CD14-positive monocyte (primary cell): ENCODE measurements around the gene GPR139. TPM values are rescaled to one million over a fixed set of nuclear protein-coding genes. Genes with fewer than 3 reads are reported as not detected.

Source experiments
- DNase-seq, 3 donors: peaks; one replicate each; pipeline ENCODE4 v3.0.0-alpha.2; 2011 to 2022
- H2AFZ ChIP-seq: 2 replicates; pipeline ENCODE4 v1.6.0; 2012; ENCODE audit warnings: mild to moderate bottlenecking, low read depth, low read length, inconsistent platforms; ENCODE audit not compliant: insufficient read depth, poor library complexity, severe bottlenecking
- H3K27ac ChIP-seq, 2 donors: 1 replicate in 1 of 2; 2 replicates in 1 of 2; pipeline ENCODE4 v1.5.1; 2012 to 2013; ENCODE audit warnings: low read length in 2 of 2, control low read depth in 1 of 2, inconsistent platforms in 1 of 2, low read depth in 1 of 2, mild to moderate bottlenecking in 1 of 2
- H3K27me3 ChIP-seq, 2 donors: one replicate each; pipeline versions ENCODE4 v1.6.0 to v1.6.1; 2011 to 2013; ENCODE audit warnings: low read length in 2 of 2; ENCODE audit not compliant: control insufficient read depth in 2 of 2, insufficient read depth in 2 of 2
- H3K36me3 ChIP-seq, 2 donors: replicated peaks in 1 of 2; 1 replicate in 1 of 2; 2 replicates in 1 of 2; pipeline versions ENCODE4 v1.5.1 to v1.6.1; 2012 to 2013; ENCODE audit warnings: low read length in 2 of 2, control low read depth in 1 of 2, inconsistent platforms in 1 of 2, mild to moderate bottlenecking in 1 of 2; ENCODE audit not compliant: insufficient read depth in 2 of 2, control insufficient read depth in 1 of 2
- H3K4me1 ChIP-seq, 2 donors: 1 replicate in 1 of 2; 2 replicates in 1 of 2; pipeline versions ENCODE4 v1.5.1 to v1.6.1; 2012 to 2013; ENCODE audit warnings: low read length in 2 of 2, control low read depth in 1 of 2, inconsistent platforms in 1 of 2, mild to moderate bottlenecking in 1 of 2, moderate library complexity in 1 of 2; ENCODE audit not compliant: insufficient read depth in 2 of 2, control insufficient read depth in 1 of 2
- H3K4me2 ChIP-seq: replicated peaks from 2 replicates; pipeline ENCODE3; 2012; ENCODE audit warnings: low read length, moderate library complexity, mild to moderate bottlenecking; ENCODE audit not compliant: poor library complexity, severe bottlenecking; ENCODE audit errors: extremely low read depth
- H3K4me3 ChIP-seq, 3 experiments: fragments of 200-600 bp in 1 of 3; sonication (generic) in 1 of 3; replicated peaks in 1 of 3; 1 replicate in 2 of 3; 2 replicates in 1 of 3; pipeline ENCODE4 v1.5.1; 2011 to 2013; ENCODE audit warnings: low read length in 3 of 3, mild to moderate bottlenecking in 3 of 3, control low read depth in 2 of 3, low read depth in 2 of 3, inconsistent platforms in 1 of 3, moderate library complexity in 1 of 3
- H3K79me2 ChIP-seq: 2 replicates; pipeline ENCODE4 v1.6.0; 2012; ENCODE audit warnings: mild to moderate bottlenecking, control low read depth, inconsistent platforms, low read length, moderate library complexity; ENCODE audit not compliant: insufficient read depth
- H3K9ac ChIP-seq: 2 replicates; pipeline ENCODE4 v1.6.0; 2017; ENCODE audit warnings: low read length, mild to moderate bottlenecking; ENCODE audit not compliant: insufficient read depth, poor library complexity, severe bottlenecking
- H3K9me3 ChIP-seq, 2 donors: replicated peaks in 1 of 2; 1 replicate in 1 of 2; 2 replicates in 1 of 2; pipeline versions ENCODE4 v1.5.1 to v1.6.1; 2012 to 2013; ENCODE audit warnings: low read length in 2 of 2, control low read depth in 1 of 2; ENCODE audit not compliant: control insufficient read depth in 1 of 2, insufficient read depth in 1 of 2
- H4K20me1 ChIP-seq: 2 replicates; pipeline ENCODE4 v1.6.0; 2012; ENCODE audit warnings: mild to moderate bottlenecking, low read length, control low read depth, moderate library complexity; ENCODE audit not compliant: insufficient read depth
- H3K27ac Mint-ChIP-seq, 7 donors: one replicate each; pipeline ENCODE4 v1.8.0; 2020; ENCODE audit warnings: mild to moderate bottlenecking in 7 of 7, mixed read lengths in 7 of 7, moderate library complexity in 6 of 7, inconsistent platforms in 2 of 7
- H3K27me3 Mint-ChIP-seq, 3 donors: one replicate each; pipeline ENCODE4 v1.8.0; 2021 to 2022; ENCODE audit warnings: low read depth in 3 of 3, mild to moderate bottlenecking in 3 of 3, mixed read lengths in 3 of 3, moderate library complexity in 3 of 3, inconsistent platforms in 1 of 3
- H3K36me3 Mint-ChIP-seq, 2 donors: one replicate each; pipeline ENCODE4 v1.8.0; 2020; ENCODE audit warnings: mixed read lengths in 2 of 2, inconsistent platforms in 1 of 2, mild to moderate bottlenecking in 1 of 2
- H3K4me1 Mint-ChIP-seq: one replicate; pipeline ENCODE4 v1.8.0; 2020; ENCODE audit warnings: mild to moderate bottlenecking, mixed read lengths
- H3K4me3 Mint-ChIP-seq, 2 donors: one replicate each; pipeline ENCODE4 v1.8.0; 2020; ENCODE audit warnings: mild to moderate bottlenecking in 2 of 2, mixed read lengths in 2 of 2, moderate library complexity in 1 of 2
- H3K9me3 Mint-ChIP-seq, 7 donors: one replicate each; pipeline ENCODE4 v1.8.0; 2020 to 2022; ENCODE audit warnings: mixed read lengths in 7 of 7, mild to moderate bottlenecking in 6 of 7, moderate library complexity in 6 of 7, inconsistent platforms in 2 of 7
- CTCF ChIP-seq: fragments of 200-600 bp; IDR thresholded peaks from one replicate; pipeline ENCODE4 v1.8.0; 2022; ENCODE audit warnings: antibody characterized with exemption, mild to moderate bottlenecking
- WGBS: methylation state at CpG from one replicate; pipeline ENCODE4 v1.1.5; 2013; ENCODE audit warnings: missing lambda C conversion rate; ENCODE audit not compliant: insufficient coverage; 5-methylcytosine and 5-hydroxymethylcytosine counted together
- intact Hi-C, 2 donors: fragments of 100-400 bp; cut with micrococcal nuclease; formaldehyde crosslinking; loops; one replicate each; pipeline versions ENCODE4 v1.15.0 to v1.15.1; 2023
- polyA plus RNA-seq, 3 donors: library from polyadenylated mRNA; depleted of rRNA in 1 of 3; unstranded in 2 of 3; stranded (reverse) in 1 of 3; fragments of 300-500 nt in 2 of 3; fragments of >200 nt in 1 of 3; fragmentation: Illumina TruSeq in 2 of 3; gene quantifications; 1 replicate in 2 of 3; 2 replicates in 1 of 3; pipeline ENCODE4 v1.2.3, GENCODE V29; 2012 to 2021

The GPR139 gene
- polyA plus RNA-seq, 3 donors = not detected

- no peak overlapping the region for H3K27ac ChIP-seq
- WGBS = 40% methylated on average over 1 of the region's 7 CpGs
- H3K4me1 ChIP-seq = no peaks in the 10 kb centered on the region
- H3K36me3 Mint-ChIP-seq = no peaks in the 10 kb centered on the region
- no peak overlapping the region for H3K4me3 ChIP-seq
- peaks cover 0 to 3% (median 0%) of the 10 kb centered on the region in 7 donors for H3K9me3 Mint-ChIP-seq
- no peaks in the 10 kb centered on the region for H3K9me3 ChIP-seq
- intact Hi-C loops = no loop called here
- no peaks in the 10 kb centered on the region for H3K79me2 ChIP-seq
- no peaks in the 10 kb centered on the region for H4K20me1 ChIP-seq
- H3K4me1 Mint-ChIP-seq = no peaks in the 10 kb centered on the region
- H2AFZ ChIP-seq = no peak overlapping the region
- H3K36me3 ChIP-seq = no peaks in the 10 kb centered on the region
- H3K4me3 Mint-ChIP-seq = no peak overlapping the region
- no peak overlapping the region for H3K4me2 ChIP-seq
- H3K27me3 ChIP-seq = no peaks in the 10 kb centered on the region
- no peak for DNase-seq
- TF ChIP-seq CTCF = no peak
- H3K27ac Mint-ChIP-seq = no peak overlapping the region
- no peak overlapping the region for H3K9ac ChIP-seq
- peaks cover 0 to 1% (median 0%) of the 10 kb centered on the region in 3 donors for H3K27me3 Mint-ChIP-seq
Measured at GRCh38 chr16:20016234-20016633, 57.5 kb downstream of the GPR139 start.

GRCh38 chr16:20004931-20005330, 68.8 kb downstream of the GPR139 start:
- H3K27ac Mint-ChIP-seq = no peak overlapping the region

More at GRCh38 chr16:20004931-20005330, 68.8 kb downstream of the GPR139 start:
- no peak overlapping the region for H3K4me2 ChIP-seq
- intact Hi-C loops = no loop called here
- H3K27ac ChIP-seq = no peak overlapping the region
- no peaks in the 10 kb centered on the region for H3K36me3 Mint-ChIP-seq
- H3K79me2 ChIP-seq = no peaks in the 10 kb centered on the region
- no peaks in the 10 kb centered on the region for H3K9me3 ChIP-seq
- no peaks in the 10 kb centered on the region for H3K36me3 ChIP-seq
- no peak overlapping the region for H2AFZ ChIP-seq
- peaks cover 2% of the 10 kb centered on the region in 3 donors for H3K27me3 Mint-ChIP-seq
- DNase-seq = no peak
- peaks cover 0 to 4% (median 0%) of the 10 kb centered on the region in 7 donors for H3K9me3 Mint-ChIP-seq
- H3K4me1 ChIP-seq = no peaks in the 10 kb centered on the region
- 80% methylated on average over 1 of the region's 3 CpGs for WGBS
- no peak for TF ChIP-seq CTCF
- no peak overlapping the region for H3K4me3 ChIP-seq
- no peaks in the 10 kb centered on the region for H3K27me3 ChIP-seq
- no peak overlapping the region for H3K9ac ChIP-seq
- H4K20me1 ChIP-seq = no peaks in the 10 kb centered on the region
- no peak overlapping the region for H3K4me3 Mint-ChIP-seq
- H3K4me1 Mint-ChIP-seq = no peaks in the 10 kb centered on the region
